Neural cell (in vitro differentiated cells): ENCODE data around the gene NIPSNAP2.

Source experiments
- EP300 ChIP-seq: fragments of 450-650 bp; conservative IDR thresholded peaks from 2 replicates; pipeline ENCODE4 v1.6.1; 2014; ENCODE audit warnings: antibody characterized with exemption, mild to moderate bottlenecking, moderate library complexity; ENCODE audit not compliant: poor library complexity, severe bottlenecking
- EZH2 ChIP-seq: fragments of 200-600, 300-800 bp; shearing (Covaris generic), sonication (generic); IDR thresholded peaks from 2 replicates; pipeline ENCODE4 v1.6.1; 2014; ENCODE audit warnings: antibody characterized with exemption, low read length, borderline replicate concordance, mild to moderate bottlenecking; ENCODE audit not compliant: insufficient read depth, poor library complexity, severe bottlenecking
- MXI1 ChIP-seq: fragments of 450-650 bp; conservative IDR thresholded peaks from 2 replicates; pipeline ENCODE4 v1.6.1; 2014; ENCODE audit warnings: antibody characterized with exemption, mild to moderate bottlenecking; ENCODE audit not compliant: poor library complexity, severe bottlenecking
- POLR2AphosphoS5 ChIP-seq: IDR thresholded peaks from 2 replicates; pipeline ENCODE4 v1.6.1; 2012
- RAD21 ChIP-seq: fragments of 450-650 bp; conservative IDR thresholded peaks from 2 replicates; pipeline ENCODE4 v1.6.1; 2014; ENCODE audit warnings: antibody characterized with exemption, mild to moderate bottlenecking, moderate library complexity
- SMC3 ChIP-seq: fragments of 450-650 bp; conservative IDR thresholded peaks from 2 replicates; pipeline ENCODE4 v1.6.1; 2014; ENCODE audit warnings: antibody characterized with exemption, mild to moderate bottlenecking, moderate library complexity; ENCODE audit not compliant: poor library complexity
- TAF1 ChIP-seq: IDR thresholded peaks from 2 replicates; pipeline ENCODE4 v1.6.1; 2012; ENCODE audit warnings: low read depth
- TF ChIP-seq, protein P1 (sequence below): fragments of 450-650 bp; IDR thresholded peaks from 2 replicates; pipeline ENCODE4 v1.5.1; 2014; ENCODE audit warnings: antibody characterized with exemption, mild to moderate bottlenecking, moderate library complexity; ENCODE audit not compliant: poor library complexity, severe bottlenecking
- TF ChIP-seq, protein P2 (sequence below): IDR thresholded peaks from 2 replicates; pipeline ENCODE4 v1.6.1; 2012; ENCODE audit warnings: borderline replicate concordance

DNA sequence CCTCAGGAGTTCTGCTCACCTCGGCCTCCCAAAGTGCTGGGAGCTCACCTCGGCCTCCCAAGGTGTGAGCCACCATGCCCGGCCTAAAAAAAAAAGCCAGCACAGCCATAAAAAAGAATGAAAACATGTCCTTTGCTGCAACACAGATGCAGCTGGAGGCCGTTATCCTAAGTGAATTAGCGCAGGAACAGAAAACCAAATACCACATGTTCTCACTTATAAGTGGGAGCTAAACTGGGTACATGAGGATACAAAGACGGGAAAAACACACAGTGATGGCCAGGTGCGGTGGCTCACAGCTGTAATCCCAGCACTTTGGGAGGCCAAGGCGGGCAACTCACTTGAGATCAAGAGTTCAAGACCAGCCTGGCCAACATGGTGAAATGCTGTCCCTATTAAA, 66.0 kb downstream of the NIPSNAP2 start:
- TF ChIP-seq, protein P1, sequence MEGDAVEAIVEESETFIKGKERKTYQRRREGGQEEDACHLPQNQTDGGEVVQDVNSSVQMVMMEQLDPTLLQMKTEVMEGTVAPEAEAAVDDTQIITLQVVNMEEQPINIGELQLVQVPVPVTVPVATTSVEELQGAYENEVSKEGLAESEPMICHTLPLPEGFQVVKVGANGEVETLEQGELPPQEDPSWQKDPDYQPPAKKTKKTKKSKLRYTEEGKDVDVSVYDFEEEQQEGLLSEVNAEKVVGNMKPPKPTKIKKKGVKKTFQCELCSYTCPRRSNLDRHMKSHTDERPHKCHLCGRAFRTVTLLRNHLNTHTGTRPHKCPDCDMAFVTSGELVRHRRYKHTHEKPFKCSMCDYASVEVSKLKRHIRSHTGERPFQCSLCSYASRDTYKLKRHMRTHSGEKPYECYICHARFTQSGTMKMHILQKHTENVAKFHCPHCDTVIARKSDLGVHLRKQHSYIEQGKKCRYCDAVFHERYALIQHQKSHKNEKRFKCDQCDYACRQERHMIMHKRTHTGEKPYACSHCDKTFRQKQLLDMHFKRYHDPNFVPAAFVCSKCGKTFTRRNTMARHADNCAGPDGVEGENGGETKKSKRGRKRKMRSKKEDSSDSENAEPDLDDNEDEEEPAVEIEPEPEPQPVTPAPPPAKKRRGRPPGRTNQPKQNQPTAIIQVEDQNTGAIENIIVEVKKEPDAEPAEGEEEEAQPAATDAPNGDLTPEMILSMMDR, result no peak
- TF ChIP-seq EP300 (no peak), TAF1 (no peak), MXI1 (no peak), POLR2AphosphoS5 (no peak), EZH2 (no peak), RAD21 (no peak), SMC3 (no peak)
- TF ChIP-seq, protein P2, sequence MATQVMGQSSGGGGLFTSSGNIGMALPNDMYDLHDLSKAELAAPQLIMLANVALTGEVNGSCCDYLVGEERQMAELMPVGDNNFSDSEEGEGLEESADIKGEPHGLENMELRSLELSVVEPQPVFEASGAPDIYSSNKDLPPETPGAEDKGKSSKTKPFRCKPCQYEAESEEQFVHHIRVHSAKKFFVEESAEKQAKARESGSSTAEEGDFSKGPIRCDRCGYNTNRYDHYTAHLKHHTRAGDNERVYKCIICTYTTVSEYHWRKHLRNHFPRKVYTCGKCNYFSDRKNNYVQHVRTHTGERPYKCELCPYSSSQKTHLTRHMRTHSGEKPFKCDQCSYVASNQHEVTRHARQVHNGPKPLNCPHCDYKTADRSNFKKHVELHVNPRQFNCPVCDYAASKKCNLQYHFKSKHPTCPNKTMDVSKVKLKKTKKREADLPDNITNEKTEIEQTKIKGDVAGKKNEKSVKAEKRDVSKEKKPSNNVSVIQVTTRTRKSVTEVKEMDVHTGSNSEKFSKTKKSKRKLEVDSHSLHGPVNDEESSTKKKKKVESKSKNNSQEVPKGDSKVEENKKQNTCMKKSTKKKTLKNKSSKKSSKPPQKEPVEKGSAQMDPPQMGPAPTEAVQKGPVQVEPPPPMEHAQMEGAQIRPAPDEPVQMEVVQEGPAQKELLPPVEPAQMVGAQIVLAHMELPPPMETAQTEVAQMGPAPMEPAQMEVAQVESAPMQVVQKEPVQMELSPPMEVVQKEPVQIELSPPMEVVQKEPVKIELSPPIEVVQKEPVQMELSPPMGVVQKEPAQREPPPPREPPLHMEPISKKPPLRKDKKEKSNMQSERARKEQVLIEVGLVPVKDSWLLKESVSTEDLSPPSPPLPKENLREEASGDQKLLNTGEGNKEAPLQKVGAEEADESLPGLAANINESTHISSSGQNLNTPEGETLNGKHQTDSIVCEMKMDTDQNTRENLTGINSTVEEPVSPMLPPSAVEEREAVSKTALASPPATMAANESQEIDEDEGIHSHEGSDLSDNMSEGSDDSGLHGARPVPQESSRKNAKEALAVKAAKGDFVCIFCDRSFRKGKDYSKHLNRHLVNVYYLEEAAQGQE, result no peak
